ENCODE results near the gene APOA1. TPM values are rescaled to one million over a fixed set of nuclear protein-coding genes. Genes with fewer than 3 reads are reported as not detected.

The APOA1 gene
- total RNA-seq, 1 donor from 2014 or later, result 2.7 TPM

DNA sequence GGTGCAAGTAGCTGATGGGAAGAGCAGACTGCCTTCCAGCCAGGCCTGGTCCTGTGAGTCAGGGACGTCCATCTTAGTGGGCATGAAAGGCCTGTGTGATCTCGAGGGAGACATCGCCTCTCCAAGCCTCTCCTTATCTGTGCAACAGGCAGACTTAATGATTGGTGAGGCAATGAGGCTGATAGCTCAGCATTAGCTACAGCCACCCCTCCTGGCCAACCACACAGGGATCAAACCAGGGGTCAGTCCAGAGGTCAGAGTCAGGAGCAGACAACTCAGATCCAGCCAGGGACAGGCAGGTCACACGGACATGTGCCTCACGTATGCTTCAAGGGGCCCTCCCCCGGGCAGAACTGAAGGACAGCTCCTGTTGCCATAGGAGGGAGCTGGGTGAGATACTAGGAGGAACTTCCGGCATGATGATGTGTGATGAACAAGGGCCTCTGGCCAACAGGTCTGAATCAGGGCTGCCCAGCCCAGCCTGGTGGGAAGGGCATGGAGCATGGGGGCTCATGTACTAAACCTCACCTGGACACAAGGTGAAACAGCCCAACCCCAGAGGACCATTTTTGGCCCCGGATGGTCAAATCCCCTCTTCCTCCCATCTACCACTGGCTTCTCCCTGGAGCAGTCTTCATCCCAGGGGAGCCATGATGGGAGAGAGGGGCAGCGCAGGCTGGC, 10.5 kb downstream of the APOA1 start:
- Mint-ChIP-seq H3K36me3 (no peaks in the 10 kb centered on the region), H3K9me3 (peaks cover under 1% of the 10 kb centered on the region), H3K4me1 (peaks cover 10% of the 10 kb centered on the region), H3K27ac (no peak overlapping the region), H3K27me3 (ENCODE audit: insufficient read depth, low read depth) (peaks cover 2% of the 10 kb centered on the region), H3K4me3 (no peak overlapping the region)
- Histone ChIP-seq H3K27ac (no peak overlapping the region), H3K4me1 (peaks cover 15% of the 10 kb centered on the region), H4K20me1 (ENCODE audit: low read depth) (no peaks in the 10 kb centered on the region), H3K9me3 (ENCODE audit: low read depth) (no peaks in the 10 kb centered on the region), H3K4me2 (no peak overlapping the region), H3K79me2 (ENCODE audit: low read depth) (no peaks in the 10 kb centered on the region), H3K4me3 (no peak overlapping the region), H2AFZ (replicated peaks) (no peak overlapping the region), H3K36me3 (no peaks in the 10 kb centered on the region), H3K9ac (no peak overlapping the region), H3K27me3 (no peaks in the 10 kb centered on the region), H3F3A (ENCODE audit: low read depth) (no peaks in the 10 kb centered on the region)
- TF ChIP-seq, protein P1, sequence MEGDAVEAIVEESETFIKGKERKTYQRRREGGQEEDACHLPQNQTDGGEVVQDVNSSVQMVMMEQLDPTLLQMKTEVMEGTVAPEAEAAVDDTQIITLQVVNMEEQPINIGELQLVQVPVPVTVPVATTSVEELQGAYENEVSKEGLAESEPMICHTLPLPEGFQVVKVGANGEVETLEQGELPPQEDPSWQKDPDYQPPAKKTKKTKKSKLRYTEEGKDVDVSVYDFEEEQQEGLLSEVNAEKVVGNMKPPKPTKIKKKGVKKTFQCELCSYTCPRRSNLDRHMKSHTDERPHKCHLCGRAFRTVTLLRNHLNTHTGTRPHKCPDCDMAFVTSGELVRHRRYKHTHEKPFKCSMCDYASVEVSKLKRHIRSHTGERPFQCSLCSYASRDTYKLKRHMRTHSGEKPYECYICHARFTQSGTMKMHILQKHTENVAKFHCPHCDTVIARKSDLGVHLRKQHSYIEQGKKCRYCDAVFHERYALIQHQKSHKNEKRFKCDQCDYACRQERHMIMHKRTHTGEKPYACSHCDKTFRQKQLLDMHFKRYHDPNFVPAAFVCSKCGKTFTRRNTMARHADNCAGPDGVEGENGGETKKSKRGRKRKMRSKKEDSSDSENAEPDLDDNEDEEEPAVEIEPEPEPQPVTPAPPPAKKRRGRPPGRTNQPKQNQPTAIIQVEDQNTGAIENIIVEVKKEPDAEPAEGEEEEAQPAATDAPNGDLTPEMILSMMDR (IDR thresholded peaks at IDR 0.05), result no peak
- TF ChIP-seq EZH2 (IDR thresholded peaks at IDR 0.05), result no peak
- no peak for DNase-seq (ENCODE audit: low spot score)

- no peak overlapping the region for H3K4me3 ChIP-seq
- Mint-ChIP-seq H3K9me3 (no peaks in the 10 kb centered on the region), H3K4me1 (peaks cover 10% of the 10 kb centered on the region), H3K4me3 (no peak overlapping the region), H3K27ac (no peak overlapping the region), H3K27me3 (ENCODE audit: insufficient read depth, low read depth) (peaks cover 2% of the 10 kb centered on the region), H3K36me3 (no peaks in the 10 kb centered on the region)
- H3K4me2 ChIP-seq, result no peak overlapping the region
- no peaks in the 10 kb centered on the region for H3K27me3 ChIP-seq
- no peaks in the 10 kb centered on the region for H4K20me1 ChIP-seq (ENCODE audit: low read depth)
- no peaks in the 10 kb centered on the region for H3F3A ChIP-seq (ENCODE audit: low read depth)
- H3K79me2 ChIP-seq (ENCODE audit: low read depth), result no peaks in the 10 kb centered on the region
- peaks cover 15% of the 10 kb centered on the region for H3K4me1 ChIP-seq
- TF ChIP-seq, protein P1 (IDR thresholded peaks at IDR 0.05), result no peak
- TF ChIP-seq EZH2 (IDR thresholded peaks at IDR 0.05) (no peak), EZH2phosphoT487 (IDR thresholded peaks at IDR 0.05) (no peak)
- no peaks in the 10 kb centered on the region for H3K9me3 ChIP-seq (ENCODE audit: low read depth)
- H2AFZ ChIP-seq (replicated peaks), result no peak overlapping the region
- no peak overlapping the region for H3K27ac ChIP-seq
- no peak for DNase-seq (ENCODE audit: low spot score)
- no peak overlapping the region for H3K9ac ChIP-seq
- no peaks in the 10 kb centered on the region for H3K36me3 ChIP-seq
These were observed 11.3 kb downstream of the APOA1 start for GRCh38 chr11:116825854-116826750.

GRCh38 chr11:116825434-116825833, 12.0 kb downstream of the APOA1 start:
- Histone ChIP-seq H2AFZ (replicated peaks) (no peak overlapping the region), H3K27me3 (no peaks in the 10 kb centered on the region), H3K9me3 (ENCODE audit: low read depth) (no peaks in the 10 kb centered on the region), H3K9ac (no peak overlapping the region), H3K4me1 (peaks cover 15% of the 10 kb centered on the region), H4K20me1 (ENCODE audit: low read depth) (no peaks in the 10 kb centered on the region), H3K27ac (no peak overlapping the region), H3K79me2 (ENCODE audit: low read depth) (no peaks in the 10 kb centered on the region), H3K36me3 (no peaks in the 10 kb centered on the region), H3K4me2 (no peak overlapping the region), H3K4me3 (no peak overlapping the region), H3F3A (ENCODE audit: low read depth) (no peaks in the 10 kb centered on the region)
- Mint-ChIP-seq H3K27me3 (ENCODE audit: insufficient read depth, low read depth) (peaks cover 2% of the 10 kb centered on the region), H3K4me3 (no peak overlapping the region), H3K4me1 (peaks cover 10% of the 10 kb centered on the region), H3K36me3 (no peaks in the 10 kb centered on the region), H3K27ac (no peak overlapping the region), H3K9me3 (no peaks in the 10 kb centered on the region)
- no peak for DNase-seq (ENCODE audit: low spot score)
- TF ChIP-seq, protein P1 (IDR thresholded peaks at IDR 0.05), result no peak
- TF ChIP-seq EZH2phosphoT487 (IDR thresholded peaks at IDR 0.05) (no peak), EZH2 (IDR thresholded peaks at IDR 0.05) (no peak)
